ENCODE data around the gene INSYN2B. TPM values are rescaled to one million over a fixed set of nuclear protein-coding genes. Genes with fewer than 3 reads are reported as not detected.

The INSYN2B gene
- total RNA-seq, 5 donors from 2014 or later (not counting 1 experiment from before 2014, with no cell fraction given), result not detected

GRCh38 chr5:169826618-169827017 lies 153.7 kb downstream of the INSYN2B start:
- H3K36me3 ChIP-seq (ENCODE audit: control insufficient read depth in 2 of 2, extremely low read depth in 1 of 2, insufficient read depth in 1 of 2, low read length in 1 of 2), result peaks cover 0 to 7% of the 10 kb centered on the region in 2 donors
- Mint-ChIP-seq H3K9me3 (no peaks in the 10 kb centered on the region), H3K36me3 (peaks cover 41% of the 10 kb centered on the region), H3K27ac (no peak overlapping the region), H3K4me3 (no peak overlapping the region), H3K27me3 (no peaks in the 10 kb centered on the region), H3K4me1 (peaks cover 0 to 12% (median 9%) of the 10 kb centered on the region in 3 donors)
- no peaks in the 10 kb centered on the region for H3K4me1 ChIP-seq (ENCODE audit: control insufficient read depth in 1 of 2, extremely low read depth in 1 of 2, insufficient read depth in 2 of 2, low read length in 2 of 2)
- no peaks in the 10 kb centered on the region for H3K9me3 ChIP-seq
- no peaks in the 10 kb centered on the region for H3K27me3 ChIP-seq (replicated peaks in 1 of 2; ENCODE audit: control insufficient read depth in 2 of 2, extremely low read depth in 1 of 2, insufficient read depth in 2 of 2, low read length in 1 of 2)
- CTCF ChIA-PET, result no interaction called here
- DNase-seq, result no peak
- H3K27ac ChIP-seq (ENCODE audit: low read length), result no peak overlapping the region
- H3K4me3 ChIP-seq (ENCODE audit: control insufficient read depth in 1 of 2, extremely low read depth in 1 of 2, low read length in 1 of 2), result no peak overlapping the region
- WGBS (ENCODE audit: insufficient coverage), result 100% methylated on average over 2 of the region's 5 CpGs
- ATAC-seq (replicated peaks in 1 of 4), result no peak
- POLR2A ChIA-PET, result no interaction called here

- Mint-ChIP-seq H3K9me3 (no peaks in the 10 kb centered on the region), H3K4me3 (no peak overlapping the region), H3K36me3 (peaks cover 71% of the 10 kb centered on the region), H3K27ac (no peak overlapping the region), H3K4me1 (peaks cover 0 to 2% (median 0%) of the 10 kb centered on the region in 3 donors), H3K27me3 (no peaks in the 10 kb centered on the region)
- H3K4me1 ChIP-seq (ENCODE audit: control insufficient read depth in 1 of 2, extremely low read depth in 1 of 2, insufficient read depth in 2 of 2, low read length in 2 of 2), result no peaks in the 10 kb centered on the region
- CTCF ChIA-PET, result no interaction called here
- DNase-seq (no peak), ATAC-seq (replicated peaks in 1 of 4) (no peak)
- POLR2A ChIA-PET, result interaction anchor here in 1 of 2 donors (0.6 kb wide), 1 partner anchor 12 kb away, joined by 5 read pairs; no protein-coding TSS in a partner anchor
- H3K9me3 ChIP-seq, result no peaks in the 10 kb centered on the region
- WGBS (ENCODE audit: insufficient coverage), result no CpG with 5 or more reads among the region's 2 CpGs
- H3K4me3 ChIP-seq (ENCODE audit: control insufficient read depth in 1 of 2, extremely low read depth in 1 of 2, low read length in 1 of 2), result no peak overlapping the region
- H3K36me3 ChIP-seq (ENCODE audit: control insufficient read depth in 2 of 2, extremely low read depth in 1 of 2, insufficient read depth in 1 of 2, low read length in 1 of 2), result peaks cover 14 to 61% of the 10 kb centered on the region in 2 donors
- H3K27ac ChIP-seq (ENCODE audit: low read length), result no peak overlapping the region
- H3K27me3 ChIP-seq (replicated peaks in 1 of 2; ENCODE audit: control insufficient read depth in 2 of 2, extremely low read depth in 1 of 2, insufficient read depth in 2 of 2, low read length in 1 of 2), result no peaks in the 10 kb centered on the region
Observed at GRCh38 chr5:169817031-169817430, 163.3 kb downstream of the INSYN2B start.

DNA sequence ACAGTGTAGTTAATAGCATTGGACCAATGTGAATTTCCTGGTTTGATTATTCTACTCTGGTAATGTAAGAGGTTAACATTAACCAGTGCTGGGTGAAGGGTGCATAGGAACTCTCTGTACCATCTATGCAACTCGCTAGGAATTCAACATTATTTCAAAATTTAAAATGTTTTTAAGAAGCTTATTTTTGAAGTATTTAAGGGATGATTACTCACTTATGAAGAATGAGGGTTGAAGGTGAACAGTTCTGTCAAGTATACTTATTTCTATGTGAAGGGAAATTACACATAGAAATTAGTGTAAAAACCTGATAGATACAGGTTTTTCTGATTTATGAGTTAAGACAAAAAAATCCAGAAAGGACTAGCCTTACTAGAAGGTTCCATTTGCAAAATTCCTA lies 165.8 kb downstream of the INSYN2B start:
- ChIA-PET CTCF (no interaction called here), POLR2A (no interaction called here)
- DNase-seq (no peak), ATAC-seq (replicated peaks in 1 of 4) (no peak)
- Histone ChIP-seq H3K27me3 (replicated peaks in 1 of 2; ENCODE audit: control insufficient read depth in 2 of 2, extremely low read depth in 1 of 2, insufficient read depth in 2 of 2, low read length in 1 of 2) (no peaks in the 10 kb centered on the region), H3K4me1 (ENCODE audit: control insufficient read depth in 1 of 2, extremely low read depth in 1 of 2, insufficient read depth in 2 of 2, low read length in 2 of 2) (no peaks in the 10 kb centered on the region), H3K9me3 (no peaks in the 10 kb centered on the region), H3K36me3 (ENCODE audit: control insufficient read depth in 2 of 2, extremely low read depth in 1 of 2, insufficient read depth in 1 of 2, low read length in 1 of 2) (peaks cover 19 to 80% of the 10 kb centered on the region in 2 donors), H3K4me3 (ENCODE audit: control insufficient read depth in 1 of 2, extremely low read depth in 1 of 2, low read length in 1 of 2) (no peak overlapping the region), H3K27ac (ENCODE audit: low read length) (no peak overlapping the region)
- Mint-ChIP-seq H3K9me3 (no peaks in the 10 kb centered on the region), H3K27ac (no peak overlapping the region), H3K36me3 (peaks cover 78% of the 10 kb centered on the region), H3K4me3 (no peak overlapping the region), H3K27me3 (no peaks in the 10 kb centered on the region), H3K4me1 (peaks cover 4 to 16% (median 5%) of the 10 kb centered on the region in 3 donors)
- no CpG with 5 or more reads among the region's 1 CpG for WGBS (ENCODE audit: insufficient coverage)

Other genes starting within 250 kb of the INSYN2B start
- gene FOXI1, start 125.4 kb upstream of the INSYN2B start, total RNA-seq, result under 1 TPM in 2 of 5 donors, not detected in 3; 0.16 to 0.35 TPM